ENCODE results near the gene SLC22A17.

SLC22A17 gene

DNA sequence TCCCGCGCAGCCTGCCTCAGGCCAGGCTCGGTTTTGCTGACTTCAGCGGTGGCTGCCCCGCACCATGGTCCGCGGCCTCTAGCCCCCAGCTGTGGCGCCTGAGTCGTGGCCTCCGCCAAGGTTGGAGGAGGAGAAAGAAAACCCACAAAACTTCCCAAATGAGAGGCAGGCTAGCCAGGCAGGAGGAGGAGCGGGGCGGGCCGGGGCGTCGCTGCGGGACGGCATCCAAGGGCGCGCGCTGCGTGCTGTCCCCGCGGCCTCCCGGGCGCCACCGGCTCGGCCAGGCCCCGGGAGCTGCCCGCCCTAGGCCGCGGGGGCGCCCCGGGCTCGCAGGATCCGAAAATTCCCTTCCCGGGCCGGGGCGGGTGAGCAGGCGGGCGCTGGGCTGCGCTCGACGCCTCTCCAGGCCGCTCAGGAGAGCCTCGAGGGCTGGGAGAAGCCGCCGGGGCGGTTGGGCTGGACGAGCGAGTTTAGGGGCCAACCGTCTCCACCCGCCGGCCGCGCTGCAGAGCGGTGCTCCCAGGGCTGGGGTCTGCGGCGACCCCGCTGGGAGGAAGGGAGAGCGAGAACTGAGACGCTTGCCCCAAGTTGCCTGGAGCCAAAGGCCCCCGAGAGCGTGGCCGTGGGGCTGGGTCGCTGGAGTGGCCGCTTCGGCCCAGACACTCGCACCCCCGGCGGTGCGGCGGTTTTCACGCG lies 12.5 kb upstream of the SLC22A17 start, which contains the start of gene EFS:
Gene EFS, minus strand, starts transcription at position 137 of the 696 bp plus-strand sequence. CDS start 147 bp downstream, outside the sequence.
- TF ChIP-seq, protein P1, sequence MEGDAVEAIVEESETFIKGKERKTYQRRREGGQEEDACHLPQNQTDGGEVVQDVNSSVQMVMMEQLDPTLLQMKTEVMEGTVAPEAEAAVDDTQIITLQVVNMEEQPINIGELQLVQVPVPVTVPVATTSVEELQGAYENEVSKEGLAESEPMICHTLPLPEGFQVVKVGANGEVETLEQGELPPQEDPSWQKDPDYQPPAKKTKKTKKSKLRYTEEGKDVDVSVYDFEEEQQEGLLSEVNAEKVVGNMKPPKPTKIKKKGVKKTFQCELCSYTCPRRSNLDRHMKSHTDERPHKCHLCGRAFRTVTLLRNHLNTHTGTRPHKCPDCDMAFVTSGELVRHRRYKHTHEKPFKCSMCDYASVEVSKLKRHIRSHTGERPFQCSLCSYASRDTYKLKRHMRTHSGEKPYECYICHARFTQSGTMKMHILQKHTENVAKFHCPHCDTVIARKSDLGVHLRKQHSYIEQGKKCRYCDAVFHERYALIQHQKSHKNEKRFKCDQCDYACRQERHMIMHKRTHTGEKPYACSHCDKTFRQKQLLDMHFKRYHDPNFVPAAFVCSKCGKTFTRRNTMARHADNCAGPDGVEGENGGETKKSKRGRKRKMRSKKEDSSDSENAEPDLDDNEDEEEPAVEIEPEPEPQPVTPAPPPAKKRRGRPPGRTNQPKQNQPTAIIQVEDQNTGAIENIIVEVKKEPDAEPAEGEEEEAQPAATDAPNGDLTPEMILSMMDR (IDR thresholded peaks at IDR 0.05; ENCODE audit: extremely low read depth, missing control alignments) = no peak

DNA sequence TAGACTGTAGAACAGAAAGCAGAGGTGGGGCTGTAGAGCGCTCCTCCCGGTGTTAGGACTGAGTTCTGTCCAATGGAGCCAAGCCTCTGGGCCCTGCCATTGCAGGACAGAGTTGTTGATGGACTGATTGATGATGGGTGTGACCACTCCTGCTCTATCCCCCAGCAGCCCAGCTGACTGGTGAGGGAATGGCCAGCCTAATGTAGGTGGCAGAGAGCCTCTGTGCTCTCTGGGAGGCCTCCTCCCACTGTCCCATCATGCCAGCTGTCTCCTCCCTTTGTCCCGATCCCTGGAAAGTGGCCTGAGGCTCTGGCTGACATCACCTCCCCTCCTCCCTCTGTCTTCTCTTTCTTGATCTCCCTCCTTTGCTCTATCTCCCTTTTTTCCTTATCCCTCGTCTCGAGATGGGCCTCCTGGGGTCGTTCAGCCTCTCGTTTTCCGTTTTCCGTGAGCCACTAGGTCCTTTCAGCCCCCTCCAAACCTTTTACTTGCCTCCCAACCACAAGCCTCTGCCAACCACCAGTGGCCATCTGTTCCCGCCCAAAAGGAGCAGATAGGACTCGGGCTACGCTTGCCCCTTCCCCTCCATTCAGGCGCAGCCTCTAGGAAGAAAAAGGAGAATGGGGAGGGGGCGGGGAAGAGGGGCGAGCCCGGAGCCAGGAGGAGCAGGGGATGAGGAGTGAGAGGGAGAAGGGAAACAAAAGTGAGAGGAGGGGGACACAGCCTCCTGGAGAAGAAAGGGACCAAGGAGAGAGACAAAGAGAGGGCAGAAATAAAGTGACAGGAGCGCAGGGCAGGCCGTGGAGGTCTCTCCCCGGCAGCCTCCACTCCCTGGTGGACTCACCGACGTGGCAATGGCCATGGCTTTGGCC lies 11.7 kb upstream of the SLC22A17 start:
- TF ChIP-seq, protein P1 (IDR thresholded peaks at IDR 0.05; ENCODE audit: extremely low read depth, missing control alignments) = no peak
- no peak for DNase-seq (ENCODE audit: low spot score)

More for the DNA sequence above, 12.5 kb upstream of the SLC22A17 start, which contains the start of gene EFS:
- DNase-seq (ENCODE audit: low spot score) = no peak

DNA sequence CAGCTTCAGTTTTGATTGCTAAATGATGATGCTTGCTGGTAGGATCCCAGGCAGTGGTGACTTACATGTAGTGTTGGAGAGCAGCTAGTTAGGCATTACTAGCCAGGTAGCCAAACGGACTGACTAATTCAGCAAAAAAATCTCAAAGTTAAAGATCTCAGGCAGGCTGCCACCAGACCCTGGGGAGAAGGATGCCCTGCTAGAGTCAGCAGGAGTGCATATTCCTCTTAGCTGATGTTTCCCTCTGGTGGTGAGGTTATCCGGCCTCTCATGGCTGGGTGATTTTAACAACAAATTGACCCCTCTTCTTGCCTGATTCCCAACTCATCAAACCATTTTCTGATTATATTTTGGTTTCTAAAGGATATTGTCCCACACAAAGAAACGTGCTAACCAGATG lies 9.5 kb upstream of the SLC22A17 start:
- DNase-seq (ENCODE audit: low spot score) = no peak

DNA sequence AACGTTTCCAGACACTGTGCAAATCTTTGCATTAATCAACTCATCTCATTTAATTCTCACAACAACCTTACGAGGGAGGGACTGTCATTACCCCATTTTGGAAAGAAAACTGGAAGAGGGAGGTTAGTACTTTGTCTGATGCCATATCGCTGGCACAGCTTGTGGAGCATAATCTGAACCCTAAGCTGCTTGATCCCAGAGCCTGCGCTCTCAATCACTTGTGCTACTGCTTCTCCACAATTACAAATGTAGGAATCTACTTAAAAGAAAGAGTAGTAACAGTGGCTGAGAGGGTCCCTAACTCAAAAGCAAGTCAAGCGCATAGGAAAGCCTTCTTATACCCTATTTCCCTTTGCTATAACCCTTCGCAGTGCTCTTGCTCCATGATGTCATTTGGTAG lies 9.1 kb upstream of the SLC22A17 start:
- TF ChIP-seq, protein P1 (IDR thresholded peaks at IDR 0.05; ENCODE audit: extremely low read depth, missing control alignments) = no peak
- DNase-seq (ENCODE audit: low spot score) = no peak

More for the DNA sequence above, 9.5 kb upstream of the SLC22A17 start:
- TF ChIP-seq, protein P1 (IDR thresholded peaks at IDR 0.05; ENCODE audit: extremely low read depth, missing control alignments) = no peak

DNA sequence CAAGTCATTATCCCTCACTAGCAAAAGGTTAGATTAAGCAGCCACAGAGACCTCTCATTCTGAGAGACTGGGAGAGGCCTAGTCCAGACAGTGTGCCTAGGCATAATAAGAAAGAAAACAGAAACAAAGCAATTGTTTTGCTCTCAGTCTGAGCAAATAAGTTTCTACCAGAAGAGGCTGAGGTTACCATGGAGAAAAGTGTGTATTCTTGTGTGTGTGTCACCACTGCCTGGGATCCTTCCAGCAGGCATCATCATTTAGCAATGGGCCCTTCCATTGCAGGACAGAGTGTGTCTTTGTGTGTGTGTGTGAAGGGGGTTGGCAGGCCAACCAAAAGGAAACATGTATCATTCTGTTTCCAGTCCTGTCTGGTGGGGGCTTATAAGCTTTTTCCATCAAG lies 8.6 kb upstream of the SLC22A17 start:
- no peak for DNase-seq (ENCODE audit: low spot score)

DNA sequence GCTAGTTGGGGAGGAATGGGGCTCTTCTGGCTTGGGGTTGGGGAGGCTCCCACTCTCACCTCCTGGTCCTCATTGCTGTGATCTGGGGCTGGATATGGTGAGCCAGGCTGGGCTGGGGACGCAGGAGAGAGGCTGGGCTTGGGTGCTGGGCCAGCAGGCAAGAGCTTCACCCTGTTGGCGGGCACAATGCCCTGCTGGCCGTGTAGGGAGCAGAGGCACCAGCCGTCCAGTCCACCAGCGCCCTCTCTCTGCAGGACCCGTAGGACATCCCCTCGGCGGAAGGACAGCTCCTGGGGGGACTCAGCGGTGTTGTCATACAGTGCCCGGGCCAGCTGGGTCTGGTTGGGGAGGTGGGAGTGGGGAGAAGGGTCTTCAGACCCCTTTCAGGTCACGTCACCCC lies 7.8 kb upstream of the SLC22A17 start:
- no peak for DNase-seq (ENCODE audit: low spot score)
- TF ChIP-seq, protein P1 (IDR thresholded peaks at IDR 0.05; ENCODE audit: extremely low read depth, missing control alignments) = no peak

More for the DNA sequence above, 8.6 kb upstream of the SLC22A17 start:
- TF ChIP-seq, protein P1 (IDR thresholded peaks at IDR 0.05; ENCODE audit: extremely low read depth, missing control alignments) = no peak
